ENCODE measurements around the gene TTC34.

GRCh38 chr1:2797741-2798016 is 3.8 kb downstream of the TTC34 start:
- TF ChIP-seq POLR2A (IDR thresholded peaks at IDR 0.05) (no peak), CTCF (IDR thresholded peaks at IDR 0.05) (no peak)
